Measurements from ENCODE around the gene RABGGTB.
"Not testable (repeated sequence)": the region's sequence is repeated elsewhere in the genome, so short reads cannot be mapped to it uniquely, and the experiment has no call there.

Gene RABGGTB

GRCh38 chr1:75795703-75796193, 9.7 kb downstream of the RABGGTB start:
- no peak for DNase-seq (ENCODE audit: low read depth in 1 of 2, low spot score in 1 of 2)

- DNase-seq (ENCODE audit: low read depth in 1 of 2, low spot score in 1 of 2) = peak in 1 of 2 donors; percentile 22
Measured at GRCh38 chr1:75796376-75797272, 10.6 kb downstream of the RABGGTB start, which contains the start of gene MSH4. Gene MSH4, plus strand, starts transcription at chr1:75796882. Its CDS starts 104 bp downstream, at chr1:75796986.

- no peak for DNase-seq (ENCODE audit: low read depth in 1 of 2, low spot score in 1 of 2)
Measured at GRCh38 chr1:75797273-75797588, 11.2 kb downstream of the RABGGTB start.

GRCh38 chr1:75797606-75798216, 11.7 kb downstream of the RABGGTB start:
- no peak for DNase-seq (ENCODE audit: low read depth in 1 of 2, low spot score in 1 of 2)

GRCh38 chr1:75801480-75801879, 15.4 kb downstream of the RABGGTB start:
- DNase-seq (ENCODE audit: low read depth in 1 of 2, low spot score in 1 of 2) = not testable (repeated sequence)

- no peak for DNase-seq (ENCODE audit: low read depth in 1 of 2, low spot score in 1 of 2)
Measured at GRCh38 chr1:75808921-75809320, 22.9 kb downstream of the RABGGTB start.

- DNase-seq (ENCODE audit: low read depth in 1 of 2, low spot score in 1 of 2) = not testable (repeated sequence)
Measured at GRCh38 chr1:75810113-75810512, 24.1 kb downstream of the RABGGTB start.

GRCh38 chr1:75811211-75811981, 25.3 kb downstream of the RABGGTB start:
- DNase-seq (ENCODE audit: low read depth in 1 of 2, low spot score in 1 of 2) = no peak

- DNase-seq (ENCODE audit: low read depth in 1 of 2, low spot score in 1 of 2) = no peak
Measured at GRCh38 chr1:75812065-75812464, 26.0 kb downstream of the RABGGTB start.

- not testable (repeated sequence) for DNase-seq (ENCODE audit: low read depth in 1 of 2, low spot score in 1 of 2)
Measured at GRCh38 chr1:75823596-75823995, 37.5 kb downstream of the RABGGTB start.

GRCh38 chr1:75836528-75837100, 50.6 kb downstream of the RABGGTB start:
- DNase-seq (ENCODE audit: low read depth in 1 of 2, low spot score in 1 of 2) = no peak

- DNase-seq (ENCODE audit: low read depth in 1 of 2, low spot score in 1 of 2) = no peak
Measured at GRCh38 chr1:75838079-75838478, 52.0 kb downstream of the RABGGTB start.

- DNase-seq (ENCODE audit: low read depth in 1 of 2, low spot score in 1 of 2) = no peak
Measured at GRCh38 chr1:75841421-75841820, 55.4 kb downstream of the RABGGTB start.

Data from activated CD4-positive, alpha-beta T cell treated with anti-CD3 and anti-CD28 coated beads, Interleukin-2, amount 50 U/mL, for 24 hours (primary cell).